Activated effector memory CD4-positive, alpha-beta T cell treated with Interleukin-2 at 50 U/mL for 16 hours (primary cell): ENCODE measurements around the gene ZNF627.
"Not testable (repeated sequence)": the region's sequence is repeated elsewhere in the genome, so short reads cannot be mapped to it uniquely, and the experiment has no call there.

Source experiments
- DNase-seq: peaks from one replicate; pipeline ENCODE4 v3.0.0-alpha.2; 2020

The ZNF627 gene

GRCh38 chr19:11597202-11598102 lies at the start of gene ZNF627:
TSS of gene ZNF627 (plus strand) at chr19:11597483. CDS start at chr19:11597628, 145 bp downstream.
- peak; percentile 94 for DNase-seq

GRCh38 chr19:11547929-11548700 lies 49.2 kb upstream of the ZNF627 start:
- DNase-seq: no peak

DNA sequence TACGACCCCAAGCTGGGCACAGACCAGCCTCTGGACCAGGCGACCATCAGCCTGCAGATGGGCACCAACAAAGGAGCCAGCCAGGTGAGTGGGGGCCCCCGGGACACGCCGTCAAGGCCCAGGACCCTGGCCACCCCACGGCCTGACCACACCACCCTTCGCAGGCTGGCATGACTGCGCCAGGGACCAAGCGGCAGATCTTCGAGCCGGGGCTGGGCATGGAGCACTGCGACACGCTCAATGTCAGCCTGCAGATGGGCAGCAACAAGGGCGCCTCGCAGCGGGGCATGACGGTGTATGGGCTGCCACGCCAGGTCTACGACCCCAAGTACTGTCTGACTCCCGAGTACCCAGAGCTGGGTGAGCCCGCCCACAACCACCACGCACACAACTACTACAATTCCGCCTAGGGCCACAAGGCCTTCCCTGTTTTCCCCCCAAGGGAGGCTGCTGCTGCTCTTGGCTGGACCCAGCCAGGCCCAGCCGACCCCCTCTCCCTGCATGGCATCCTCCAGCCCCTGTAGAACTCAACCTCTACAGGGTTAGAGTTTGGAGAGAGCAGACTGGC lies 47.8 kb upstream of the ZNF627 start:
- DNase-seq: no peak

- no peak for DNase-seq
These were observed 47.0 kb upstream of the ZNF627 start for GRCh38 chr19:11550265-11550664.

- DNase-seq: no peak
These were observed 45.6 kb upstream of the ZNF627 start for GRCh38 chr19:11551603-11552235.

- DNase-seq: no peak
These were observed 44.5 kb upstream of the ZNF627 start for GRCh38 chr19:11552666-11553372.

DNA sequence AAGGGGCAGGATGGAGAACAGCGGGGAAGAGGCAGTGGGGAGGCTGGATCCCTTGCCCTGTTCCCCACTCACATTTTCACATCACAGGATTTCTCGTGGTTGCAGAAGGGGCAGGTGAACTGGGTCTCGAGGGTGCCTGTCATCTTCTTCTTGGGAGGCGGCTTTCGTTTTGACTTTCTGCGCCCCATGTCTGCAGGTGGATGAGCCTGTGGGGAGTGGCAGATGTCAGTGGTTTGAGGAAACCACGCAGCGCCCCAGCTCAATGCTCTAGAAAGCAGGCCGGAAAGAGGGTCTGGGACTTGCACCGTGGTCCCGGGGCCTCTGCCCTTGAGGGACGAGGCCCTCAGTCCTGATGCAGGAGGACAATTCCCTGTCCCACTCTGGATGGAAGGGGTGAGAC lies 43.1 kb upstream of the ZNF627 start:
- no peak for DNase-seq

DNA sequence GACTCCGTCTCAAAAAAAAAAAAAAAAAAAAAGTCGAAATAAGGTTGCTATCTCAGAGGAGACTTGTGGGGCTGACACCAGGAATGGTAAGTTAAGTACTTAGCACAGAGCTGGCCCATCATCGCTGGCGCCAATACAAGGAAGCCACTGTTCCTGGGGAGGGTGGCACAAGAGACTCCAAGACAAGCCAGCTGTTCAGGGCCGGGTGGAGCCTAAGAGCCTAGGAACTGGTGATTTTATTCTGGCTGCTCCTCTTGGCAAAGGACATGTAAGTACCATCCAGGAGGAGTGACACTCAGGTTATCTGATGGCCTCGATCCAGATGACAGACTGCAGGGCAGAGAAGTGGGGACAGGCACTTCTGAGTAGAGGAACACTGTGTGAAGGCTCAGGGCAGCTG lies 42.0 kb upstream of the ZNF627 start:
- no peak for DNase-seq

DNA sequence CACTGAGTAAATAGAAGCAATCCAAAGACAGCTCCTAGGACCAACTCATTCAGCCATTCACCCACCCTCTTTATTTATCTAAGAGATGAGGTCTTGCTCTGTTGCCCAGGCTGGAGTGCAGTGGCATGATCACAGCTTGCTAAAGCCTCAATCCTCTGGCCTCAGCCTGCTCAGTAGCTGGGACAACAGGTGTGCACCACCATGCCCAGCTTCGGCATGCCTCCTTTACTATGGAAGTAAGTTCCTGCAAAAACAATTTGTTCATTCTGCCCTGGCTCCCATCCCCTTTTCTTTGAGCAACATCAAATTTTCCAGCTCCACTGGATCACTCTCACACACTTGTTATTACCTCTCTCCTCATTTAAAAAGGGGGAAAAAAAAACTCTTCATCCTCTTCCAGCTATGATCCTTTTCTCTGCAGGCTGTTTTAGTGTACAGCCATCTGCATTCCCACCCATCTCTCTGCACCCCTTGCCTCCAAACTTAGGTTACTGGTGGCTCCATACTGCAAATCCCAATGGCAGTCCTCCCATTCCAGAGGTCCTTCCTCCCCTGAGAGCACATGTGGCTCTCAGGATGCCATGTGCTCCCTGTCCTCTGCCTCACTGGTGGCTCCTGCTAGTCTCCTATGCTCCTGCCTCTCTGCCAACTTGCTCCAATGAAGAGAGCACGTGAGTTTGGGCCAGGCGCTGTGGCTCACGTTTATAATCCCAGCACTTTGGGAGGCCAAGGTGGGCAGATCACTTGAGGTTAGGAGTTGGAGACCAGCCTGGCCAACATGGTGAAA lies 40.5 kb upstream of the ZNF627 start:
- no peak for DNase-seq

- peak; percentile 92 for DNase-seq
These were observed 38.1 kb upstream of the ZNF627 start, which contains the start of gene ELOF1 for GRCh38 chr19:11558881-11559828. TSS of gene ELOF1 (minus strand) at chr19:11559230. CDS start at chr19:11554347, 4,883 bp downstream.

DNA sequence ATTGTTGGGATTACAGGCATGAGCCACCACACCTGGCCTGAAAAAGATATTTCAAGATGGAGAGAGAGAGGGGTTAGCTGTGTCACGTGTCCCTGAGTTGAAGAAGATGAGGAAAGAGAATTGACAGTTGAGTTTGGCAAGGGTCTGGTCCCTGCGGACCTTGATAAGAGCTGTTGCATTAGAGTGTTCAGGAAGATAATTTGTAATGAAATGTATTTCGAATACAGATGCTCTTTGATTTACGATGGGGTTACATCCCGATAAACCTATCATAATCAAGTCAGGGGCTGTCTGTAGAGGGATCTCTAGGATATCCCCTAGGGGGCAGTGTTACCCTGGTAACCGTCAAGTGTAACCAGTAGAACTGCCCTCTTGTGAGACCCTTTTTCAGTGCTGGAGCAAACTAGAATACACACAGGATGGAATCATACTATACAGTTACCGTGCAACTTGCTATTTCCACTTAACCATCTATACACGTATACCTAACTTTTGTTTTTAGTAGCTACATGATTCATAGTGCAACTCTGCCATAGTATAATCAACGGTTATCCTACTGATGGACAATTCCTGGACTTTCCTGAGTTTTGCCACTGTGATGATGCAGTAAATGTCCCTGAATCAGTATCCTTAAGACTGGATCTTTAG lies 36.8 kb upstream of the ZNF627 start:
- no peak for DNase-seq

DNA sequence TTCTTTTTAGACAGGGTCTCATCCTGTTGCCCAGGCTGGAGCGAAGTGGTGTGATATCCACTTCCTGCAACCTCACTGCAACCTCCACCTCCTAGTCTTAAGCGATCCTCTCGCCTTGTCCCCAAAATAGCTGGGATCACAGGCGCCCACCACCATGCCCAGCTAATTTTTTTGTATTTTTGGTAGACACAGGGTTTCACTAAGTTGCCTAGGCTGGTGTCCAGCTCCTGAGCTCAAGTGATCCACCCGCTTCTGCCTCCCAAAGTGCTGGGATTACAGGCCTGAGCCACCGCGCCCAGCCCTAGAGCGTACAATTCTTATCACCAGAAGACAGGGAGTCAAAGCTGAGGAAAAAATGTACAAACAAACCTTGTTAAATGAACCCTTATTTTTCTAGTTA lies 33.8 kb upstream of the ZNF627 start:
- DNase-seq: no peak

- not testable (repeated sequence) for DNase-seq
These were observed 33.0 kb upstream of the ZNF627 start for GRCh38 chr19:11564082-11564807.

GRCh38 chr19:11565649-11565980 lies 31.7 kb upstream of the ZNF627 start:
- DNase-seq: not testable (repeated sequence)

GRCh38 chr19:11566164-11566563 lies 31.1 kb upstream of the ZNF627 start:
- DNase-seq: no peak

GRCh38 chr19:11570039-11570462 lies 27.2 kb upstream of the ZNF627 start:
- no peak for DNase-seq

DNA sequence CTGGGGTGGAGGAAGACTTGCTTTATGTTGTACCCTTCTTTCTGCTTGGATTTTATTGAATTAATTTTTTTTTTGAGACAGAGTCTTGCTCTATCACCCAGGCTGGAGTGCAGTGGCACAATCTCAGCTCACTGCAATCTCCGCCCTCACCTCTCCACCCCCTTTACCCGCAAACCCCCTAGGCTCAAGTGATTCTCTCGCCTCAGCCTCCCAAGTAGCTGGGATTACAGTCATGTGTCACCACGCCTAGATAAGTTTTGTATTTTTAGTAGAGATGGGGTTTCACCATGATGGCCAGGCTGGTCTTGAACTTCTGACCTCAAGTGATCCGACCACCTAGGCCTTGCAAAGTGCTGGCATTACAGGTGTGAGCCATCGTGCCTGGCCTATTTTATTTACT lies 23.9 kb upstream of the ZNF627 start:
- not testable (repeated sequence) for DNase-seq

DNA sequence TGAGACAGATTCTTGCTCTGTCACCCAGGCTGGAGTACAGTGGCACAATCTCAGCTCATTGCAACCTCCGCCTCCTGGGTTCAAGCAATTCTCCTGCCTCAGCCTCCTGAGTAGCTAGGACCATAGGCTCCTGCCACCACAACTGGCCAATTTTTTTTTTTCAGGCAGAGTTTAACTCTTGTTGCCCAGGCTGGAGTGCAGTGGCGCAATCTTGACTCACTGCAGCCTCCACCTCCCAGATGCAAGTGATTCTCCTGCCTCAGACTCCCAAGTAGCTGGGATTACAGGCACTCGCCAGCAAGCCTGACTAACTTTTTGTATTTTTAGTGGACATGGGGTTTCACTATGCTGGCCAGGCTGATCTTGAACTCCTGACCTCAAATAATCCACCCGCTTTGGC lies 23.5 kb upstream of the ZNF627 start:
- DNase-seq: not testable (repeated sequence)

DNA sequence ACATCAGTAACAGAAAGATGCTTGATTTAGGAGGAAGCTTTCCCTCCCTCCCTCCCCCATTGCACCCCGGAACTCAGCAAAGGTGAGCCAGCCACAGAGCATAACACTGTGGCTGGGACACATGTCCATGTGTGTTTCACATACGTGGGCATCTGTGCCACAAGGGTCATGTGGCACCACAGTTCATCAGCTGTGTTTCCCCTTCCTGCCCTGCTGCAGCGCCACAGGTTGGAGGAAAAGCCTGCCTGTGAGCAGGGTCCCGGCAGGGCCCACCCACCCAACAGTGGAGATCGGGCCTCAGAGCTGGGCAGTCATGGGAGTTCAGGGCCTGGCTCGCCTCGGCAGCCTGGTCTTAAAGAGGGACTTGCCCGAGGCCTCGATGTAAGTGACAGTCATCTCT lies 22.6 kb upstream of the ZNF627 start:
- no peak for DNase-seq
